ENCODE measurements around the gene PRR5L. TPM values are rescaled to one million over a fixed set of nuclear protein-coding genes. Genes with fewer than 3 reads are reported as not detected.

Gene PRR5L
- total and polyA plus RNA-seq, 7 donors: 3.3 to 105 (median 11.9) TPM

GRCh38 chr11:36456156-36456555 is 160.1 kb downstream of the PRR5L start:
- Histone ChIP-seq H3K27ac (peak overlapping the region; percentile 59 to 73 (median 62)), H3K4me3 (no peak overlapping the region), H3K9me3 (no peaks in the 10 kb centered on the region), H3K36me3 (no peaks in the 10 kb centered on the region), H3K27me3 (no peaks in the 10 kb centered on the region), H3K4me1 (peaks cover 0 to 15% (median 3%) of the 10 kb centered on the region in 4 donors)
- intact Hi-C loops (cut with DNase I): no loop called here
- TF ChIP-seq POLR2AphosphoS5 (IDR thresholded peaks at IDR 0.05) (no peak), CTCF (IDR thresholded peaks at IDR 0.05) (no peak), POLR2A (IDR thresholded peaks at IDR 0.05) (no peak), EP300 (IDR thresholded peaks at IDR 0.05) (no peak)
- no peak for DNase-seq
- 81 to 86% methylated on average over 6 of the region's 6 CpGs for WGBS, 2 donors

- TF ChIP-seq POLR2AphosphoS5 (IDR thresholded peaks at IDR 0.05) (no peak), POLR2A (IDR thresholded peaks at IDR 0.05) (no peak), EP300 (IDR thresholded peaks at IDR 0.05) (no peak), CTCF (IDR thresholded peaks at IDR 0.05) (no peak)
- intact Hi-C loops (cut with DNase I): no loop called here
- DNase-seq: no peak
Measured at GRCh38 chr11:36458129-36458915, 162.2 kb downstream of the PRR5L start.

GRCh38 chr11:36459046-36459445 is 163.0 kb downstream of the PRR5L start:
- 85 to 96% methylated on average over 7 of the region's 7 CpGs for WGBS, 2 donors
- Histone ChIP-seq H3K4me1 (peaks cover 0 to 15% (median 3%) of the 10 kb centered on the region in 4 donors), H3K27me3 (no peaks in the 10 kb centered on the region), H3K9me3 (no peaks in the 10 kb centered on the region), H3K4me3 (no peak overlapping the region), H3K27ac (no peak overlapping the region), H3K36me3 (no peaks in the 10 kb centered on the region)
- no peak for DNase-seq
- intact Hi-C loops (cut with DNase I): no loop called here
- TF ChIP-seq EP300 (IDR thresholded peaks at IDR 0.05): no peak
- TF ChIP-seq POLR2AphosphoS5 (IDR thresholded peaks at IDR 0.05): no peak
- no peak for TF ChIP-seq POLR2A (IDR thresholded peaks at IDR 0.05)
- no peak for TF ChIP-seq CTCF (IDR thresholded peaks at IDR 0.05)

More at GRCh38 chr11:36458129-36458915, 162.2 kb downstream of the PRR5L start:
- H3K9me3 ChIP-seq: no peaks in the 10 kb centered on the region
- H3K27me3 ChIP-seq: no peaks in the 10 kb centered on the region
- no peak overlapping the region for H3K27ac ChIP-seq
- 85 to 90% methylated on average over 8 of the region's 8 CpGs for WGBS, 2 donors
- peaks cover 0 to 15% (median 3%) of the 10 kb centered on the region in 4 donors for H3K4me1 ChIP-seq
- H3K4me3 ChIP-seq: no peak overlapping the region
- no peaks in the 10 kb centered on the region for H3K36me3 ChIP-seq

GRCh38 chr11:36460220-36460619 is 164.1 kb downstream of the PRR5L start:
- Histone ChIP-seq H3K4me3 (no peak overlapping the region), H3K4me1 (peaks cover 0 to 15% (median 3%) of the 10 kb centered on the region in 4 donors), H3K36me3 (no peaks in the 10 kb centered on the region), H3K27me3 (no peaks in the 10 kb centered on the region), H3K27ac (no peak overlapping the region), H3K9me3 (no peaks in the 10 kb centered on the region)
- no peak for DNase-seq
- intact Hi-C loops (cut with DNase I): no loop called here
- 92% methylated on average over 10 of the region's 10 CpGs for WGBS, 2 donors
- TF ChIP-seq EP300 (IDR thresholded peaks at IDR 0.05) (no peak), CTCF (IDR thresholded peaks at IDR 0.05) (no peak), POLR2AphosphoS5 (IDR thresholded peaks at IDR 0.05) (no peak), POLR2A (IDR thresholded peaks at IDR 0.05) (no peak)

Measured in sigmoid colon (tissue), 7 donors.